K562 (cell line): ENCODE measurements around the gene ABCC5. TPM values are rescaled to one million over a fixed set of nuclear protein-coding genes. Genes with fewer than 3 reads are reported as not detected.

Experiments
- ERF ChIP-seq: fragments of 450-650 bp; formaldehyde crosslinking; IDR thresholded peaks from 2 replicates; pipeline ENCODE4 v1.4.0; 2020; ENCODE audit warnings: mild to moderate bottlenecking, mixed read lengths
- PHTF2 ChIP-seq: fragments of 250-450 bp; sonication (Bioruptor Pico); IDR thresholded peaks from 2 replicates; pipeline ENCODE4 v1.5.0; 2021; ENCODE audit warnings: mild to moderate bottlenecking
- TEAD1 ChIP-seq, 2 experiments: fragments of 450-650 bp in 1 of 2; sonication (generic) in 1 of 2; formaldehyde crosslinking; IDR thresholded peaks; 2 replicates each; pipeline versions ENCODE4 v1.4.0 to v1.8.0; 2020 to 2022; ENCODE audit warnings: mild to moderate bottlenecking in 2 of 2, missing genetic modification reagents in 1 of 2
- polyA plus RNA-seq, 8 experiments: library from polyadenylated mRNA; depleted of rRNA in 4 of 8; stranded (reverse) in 5 of 8; unstranded in 3 of 8; fragments of >200 nt; fragmentation: Nextera tagmentation in 2 of 8; fragmentation: Illumina TruSeq in 1 of 8; extraction: Ambion mirVana in 2 of 8; extraction: Trizol in 1 of 8; gene quantifications; 2 replicates each; pipeline versions ENCODE4 v1.2.1 to v1.2.3, GENCODE V29; 2011 to 2014; ENCODE audit warnings: inconsistent platforms in 1 of 8, missing spikeins in 1 of 8
- total RNA-seq, 7 experiments: library from RNA; depleted of rRNA in 6 of 7; stranded (reverse); fragments of >200 nt in 6 of 7; fragmentation: Illumina TruSeq in 2 of 7; extraction: Trizol in 2 of 7; gene quantifications; 2 replicates each; pipeline versions ENCODE4 v1.2.1 to v1.2.3, GENCODE V29; 2011 to 2021; ENCODE audit warnings: low replicate concordance in 1 of 7
- TF ChIP-seq, protein P1 (sequence below), 2 experiments: fragments of 450-650 bp in 1 of 2; sonication (generic) in 1 of 2; formaldehyde crosslinking in 1 of 2; IDR thresholded peaks; 2 replicates each; pipeline versions ENCODE4 v1.7.1 to v1.9.0; 2016 to 2022; ENCODE audit warnings: inconsistent platforms in 1 of 2, mild to moderate bottlenecking in 1 of 2, missing genetic modification reagents in 1 of 2
- TF ChIP-seq, protein P2 (sequence below): fragments of 450-650 bp; conservative IDR thresholded peaks from 2 replicates; pipeline ENCODE4 v1.6.1; 2016; ENCODE audit warnings: missing genetic modification characterization, low read depth, mild to moderate bottlenecking, control low read depth, missing compliant biosample characterization

Gene ABCC5
- total and polyA plus RNA-seq, 9 of the 15 experiments (the other 6 are each of a cell fraction or from before 2014, with no cell fraction given), result 22.0 to 53.0 (median 41.9) TPM

DNA sequence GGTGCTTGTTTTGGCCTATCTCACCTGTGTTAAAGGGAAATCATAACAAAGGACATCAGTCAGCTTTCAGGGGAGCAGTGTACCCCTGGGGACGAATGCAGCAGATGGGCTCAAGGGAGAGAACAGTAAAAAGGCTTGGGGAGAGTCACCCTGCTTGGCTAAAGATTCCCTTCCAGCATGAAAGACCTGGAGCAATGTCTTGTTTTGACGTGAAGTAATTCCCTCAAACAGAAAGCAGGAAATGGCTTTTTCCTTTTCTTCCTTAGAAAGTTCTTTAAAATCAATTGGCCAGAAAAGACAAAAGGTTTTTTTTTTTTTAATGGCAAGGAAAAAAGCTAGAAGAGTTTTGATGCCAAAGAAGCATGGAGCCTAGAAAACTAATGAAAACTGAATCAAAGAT lies 76.5 kb downstream of the ABCC5 start (continued):
- TF ChIP-seq, protein P1, sequence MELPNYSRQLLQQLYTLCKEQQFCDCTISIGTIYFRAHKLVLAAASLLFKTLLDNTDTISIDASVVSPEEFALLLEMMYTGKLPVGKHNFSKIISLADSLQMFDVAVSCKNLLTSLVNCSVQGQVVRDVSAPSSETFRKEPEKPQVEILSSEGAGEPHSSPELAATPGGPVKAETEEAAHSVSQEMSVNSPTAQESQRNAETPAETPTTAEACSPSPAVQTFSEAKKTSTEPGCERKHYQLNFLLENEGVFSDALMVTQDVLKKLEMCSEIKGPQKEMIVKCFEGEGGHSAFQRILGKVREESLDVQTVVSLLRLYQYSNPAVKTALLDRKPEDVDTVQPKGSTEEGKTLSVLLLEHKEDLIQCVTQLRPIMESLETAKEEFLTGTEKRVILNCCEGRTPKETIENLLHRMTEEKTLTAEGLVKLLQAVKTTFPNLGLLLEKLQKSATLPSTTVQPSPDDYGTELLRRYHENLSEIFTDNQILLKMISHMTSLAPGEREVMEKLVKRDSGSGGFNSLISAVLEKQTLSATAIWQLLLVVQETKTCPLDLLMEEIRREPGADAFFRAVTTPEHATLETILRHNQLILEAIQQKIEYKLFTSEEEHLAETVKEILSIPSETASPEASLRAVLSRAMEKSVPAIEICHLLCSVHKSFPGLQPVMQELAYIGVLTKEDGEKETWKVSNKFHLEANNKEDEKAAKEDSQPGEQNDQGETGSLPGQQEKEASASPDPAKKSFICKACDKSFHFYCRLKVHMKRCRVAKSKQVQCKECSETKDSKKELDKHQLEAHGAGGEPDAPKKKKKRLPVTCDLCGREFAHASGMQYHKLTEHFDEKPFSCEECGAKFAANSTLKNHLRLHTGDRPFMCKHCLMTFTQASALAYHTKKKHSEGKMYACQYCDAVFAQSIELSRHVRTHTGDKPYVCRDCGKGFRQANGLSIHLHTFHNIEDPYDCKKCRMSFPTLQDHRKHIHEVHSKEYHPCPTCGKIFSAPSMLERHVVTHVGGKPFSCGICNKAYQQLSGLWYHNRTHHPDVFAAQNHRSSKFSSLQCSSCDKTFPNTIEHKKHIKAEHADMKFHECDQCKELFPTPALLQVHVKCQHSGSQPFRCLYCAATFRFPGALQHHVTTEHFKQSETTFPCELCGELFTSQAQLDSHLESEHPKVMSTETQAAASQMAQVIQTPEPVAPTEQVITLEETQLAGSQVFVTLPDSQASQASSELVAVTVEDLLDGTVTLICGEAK (IDR thresholded peaks at IDR 0.05), result no peak
- TF ChIP-seq, protein P1 (CRISPR knock-in tag; IDR thresholded peaks at IDR 0.05), result no peak
- TF ChIP-seq ERF (no peak), PHTF2 (CRISPR knock-in tag) (no peak), TEAD1 (CRISPR knock-in tag; IDR thresholded peaks at IDR 0.05) (no peak)
- TF ChIP-seq, protein P2, sequence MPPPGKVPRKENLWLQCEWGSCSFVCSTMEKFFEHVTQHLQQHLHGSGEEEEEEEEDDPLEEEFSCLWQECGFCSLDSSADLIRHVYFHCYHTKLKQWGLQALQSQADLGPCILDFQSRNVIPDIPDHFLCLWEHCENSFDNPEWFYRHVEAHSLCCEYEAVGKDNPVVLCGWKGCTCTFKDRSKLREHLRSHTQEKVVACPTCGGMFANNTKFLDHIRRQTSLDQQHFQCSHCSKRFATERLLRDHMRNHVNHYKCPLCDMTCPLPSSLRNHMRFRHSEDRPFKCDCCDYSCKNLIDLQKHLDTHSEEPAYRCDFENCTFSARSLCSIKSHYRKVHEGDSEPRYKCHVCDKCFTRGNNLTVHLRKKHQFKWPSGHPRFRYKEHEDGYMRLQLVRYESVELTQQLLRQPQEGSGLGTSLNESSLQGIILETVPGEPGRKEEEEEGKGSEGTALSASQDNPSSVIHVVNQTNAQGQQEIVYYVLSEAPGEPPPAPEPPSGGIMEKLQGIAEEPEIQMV (tag), result no peak
